Esophagus (tissue), 2 donors: ENCODE data around the gene KRTAP19-4. TPM values are rescaled to one million over a fixed set of nuclear protein-coding genes. Genes with fewer than 3 reads are reported as not detected.

Source experiments
- polyA plus RNA-seq, 2 donors: library from polyadenylated mRNA; stranded (reverse); fragments of 200-250 nt; gene quantifications; one replicate each; pipeline ENCODE4 v1.2.3, GENCODE V29; 2013
- donor health status: healthy with polysubstance abuse.
- donor health status: Bipolar disorder and iron deficiency.

The KRTAP19-4 gene
- polyA plus RNA-seq, 2 donors: not detected

Other genes starting within 250 kb of the KRTAP19-4 start
- not detected for gene KRTAP24-1, start 214.2 kb downstream of the KRTAP19-4 start, polyA plus RNA-seq
- gene KRTAP25-1, start 207.7 kb downstream of the KRTAP19-4 start, polyA plus RNA-seq: not detected
- gene KRTAP26-1, start 176.8 kb downstream of the KRTAP19-4 start, polyA plus RNA-seq: not detected
- gene KRTAP27-1, start 159.5 kb downstream of the KRTAP19-4 start, polyA plus RNA-seq: not detected
- not detected for gene KRTAP23-1, start 148.6 kb downstream of the KRTAP19-4 start, polyA plus RNA-seq
- not detected for gene KRTAP13-2, start 124.9 kb downstream of the KRTAP19-4 start, polyA plus RNA-seq
- not detected for gene KRTAP13-1, start 101.1 kb downstream of the KRTAP19-4 start, polyA plus RNA-seq
- not detected for gene KRTAP13-3, start 71.2 kb downstream of the KRTAP19-4 start, polyA plus RNA-seq
- not detected for gene KRTAP13-4, start 66.9 kb downstream of the KRTAP19-4 start, polyA plus RNA-seq
- not detected for gene KRTAP15-1, start 56.9 kb downstream of the KRTAP19-4 start, polyA plus RNA-seq
- not detected for gene KRTAP19-1, start 16.8 kb downstream of the KRTAP19-4 start, polyA plus RNA-seq
- gene KRTAP19-2, start 9.7 kb downstream of the KRTAP19-4 start, polyA plus RNA-seq: not detected
- not detected for gene KRTAP19-3, start 5.2 kb downstream of the KRTAP19-4 start, polyA plus RNA-seq
- not detected for gene KRTAP19-5, start 5.0 kb upstream of the KRTAP19-4 start, polyA plus RNA-seq
- gene KRTAP19-6, start 44.7 kb upstream of the KRTAP19-4 start, polyA plus RNA-seq: not detected
- not detected for gene KRTAP19-7, start 64.1 kb upstream of the KRTAP19-4 start, polyA plus RNA-seq
- gene KRTAP22-2, start 93.2 kb upstream of the KRTAP19-4 start, polyA plus RNA-seq: not detected
- not detected for gene KRTAP6-3, start 95.3 kb upstream of the KRTAP19-4 start, polyA plus RNA-seq
- not detected for gene KRTAP6-2, start 101.7 kb upstream of the KRTAP19-4 start, polyA plus RNA-seq
- gene KRTAP22-1, start 103.9 kb upstream of the KRTAP19-4 start, polyA plus RNA-seq: not detected
- not detected for gene KRTAP6-1, start 116.8 kb upstream of the KRTAP19-4 start, polyA plus RNA-seq
- gene KRTAP20-1, start 119.3 kb upstream of the KRTAP19-4 start, polyA plus RNA-seq: not detected
- gene KRTAP20-4, start 123.5 kb upstream of the KRTAP19-4 start, polyA plus RNA-seq: not detected
- not detected for gene KRTAP20-2, start 138.0 kb upstream of the KRTAP19-4 start, polyA plus RNA-seq
- gene KRTAP20-3, start 145.7 kb upstream of the KRTAP19-4 start, polyA plus RNA-seq: not detected
- not detected for gene KRTAP21-3, start 221.6 kb upstream of the KRTAP19-4 start, polyA plus RNA-seq